Subcutaneous adipose tissue (tissue), 4 donors: ENCODE results near the gene ALPG. TPM values are rescaled to one million over a fixed set of nuclear protein-coding genes. Genes with fewer than 3 reads are reported as not detected.

ENCODE experiments used
- CTCF ChIP-seq: fragments of 450-650 bp; IDR thresholded peaks from one replicate; pipeline ENCODE4 v1.5.1; 2016; ENCODE audit warnings: low read depth, mild to moderate bottlenecking, control low read depth, antibody characterized with exemption, moderate library complexity
- total RNA-seq, 4 donors: library from RNA; depleted of rRNA; stranded (reverse); fragments of >200 nt; gene quantifications; one replicate each; pipeline ENCODE4 v1.1.0, GENCODE V29; 2016

ALPG gene
- total RNA-seq, 4 donors from 2014 or later = not detected

- TF ChIP-seq CTCF = no peak
Measured at GRCh38 chr2:232444409-232445148, 37.9 kb downstream of the ALPG start.

GRCh38 chr2:232447091-232447620, 40.5 kb downstream of the ALPG start:
- TF ChIP-seq CTCF = no peak

GRCh38 chr2:232447638-232448303, 41.1 kb downstream of the ALPG start:
- TF ChIP-seq CTCF = no peak

- TF ChIP-seq CTCF = no peak
Measured at GRCh38 chr2:232448304-232448690, 41.7 kb downstream of the ALPG start.

GRCh38 chr2:232449964-232450363, 43.3 kb downstream of the ALPG start:
- no peak for TF ChIP-seq CTCF

GRCh38 chr2:232454630-232455029, 48.0 kb downstream of the ALPG start:
- TF ChIP-seq CTCF = no peak
